GM18526 (cell line): ENCODE data around the gene TTC9.

Experiments used
- POLR2A ChIP-seq: IDR thresholded peaks from 3 replicates; pipeline ENCODE4 v1.6.1; 2011; ENCODE audit not compliant: insufficient read length; ENCODE audit errors: extremely low read depth

Gene TTC9

DNA sequence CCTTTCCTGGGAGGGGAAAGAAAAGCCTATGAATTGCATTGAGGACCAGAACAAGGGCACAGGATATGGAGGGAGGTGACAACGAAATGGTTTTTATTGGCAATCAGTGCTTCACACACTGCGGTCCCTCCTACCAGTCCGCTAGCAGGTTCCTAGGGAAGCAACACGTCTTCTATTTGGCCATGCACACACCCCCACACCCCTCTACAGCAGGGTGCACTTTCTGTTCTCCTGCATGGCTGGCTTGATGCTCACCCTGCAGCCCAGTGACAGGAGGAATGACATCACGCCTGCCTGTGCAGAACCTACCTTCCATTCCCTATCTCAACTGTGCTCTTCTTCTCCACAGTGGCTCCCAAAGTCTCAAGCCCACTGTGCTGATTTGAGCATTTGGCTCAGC is 57.9 kb downstream of the TTC9 start:
- no peak for TF ChIP-seq POLR2A

- no peak for TF ChIP-seq POLR2A
Measured at GRCh38 chr14:70700955-70701585, 59.4 kb downstream of the TTC9 start.

DNA sequence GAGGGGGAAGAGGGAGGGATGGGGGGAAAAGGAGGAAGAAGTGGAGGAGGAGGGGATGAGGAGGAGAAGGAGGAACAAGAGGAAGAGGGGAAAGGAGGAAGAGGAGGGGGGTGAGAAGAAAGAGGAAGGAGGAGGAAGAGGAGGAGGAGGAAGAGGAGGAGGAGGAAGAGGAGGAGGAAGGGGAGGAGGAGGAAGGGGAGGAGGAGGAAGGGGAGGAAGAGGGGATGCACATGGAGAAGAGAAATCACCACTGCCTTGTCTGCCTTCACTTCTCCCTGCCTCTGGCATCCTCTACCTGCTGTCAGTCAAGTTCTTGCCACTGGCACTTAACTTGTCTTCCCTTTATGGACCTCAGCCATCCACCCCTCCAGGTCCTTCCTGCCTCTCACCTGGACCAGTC is 59.9 kb downstream of the TTC9 start:
- no peak for TF ChIP-seq POLR2A

DNA sequence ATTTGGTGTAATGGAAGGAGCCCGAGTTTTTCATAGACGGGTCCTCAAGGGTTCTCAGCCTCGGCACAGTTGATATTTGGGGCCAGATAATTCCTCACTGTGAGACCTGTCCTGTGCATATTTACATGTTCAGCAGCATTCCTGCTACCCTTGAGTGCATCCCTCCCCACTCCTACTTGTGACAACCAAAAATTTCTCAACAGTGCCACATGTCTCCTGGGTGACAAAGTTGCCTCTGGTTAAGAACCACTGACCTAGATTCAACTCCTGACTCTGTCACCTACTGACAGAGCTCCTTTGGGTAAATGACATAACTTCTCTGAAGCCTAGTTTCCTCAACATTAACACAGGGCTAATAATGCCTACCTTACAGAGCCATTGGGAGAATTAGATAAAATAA is 60.4 kb downstream of the TTC9 start:
- no peak for TF ChIP-seq POLR2A

DNA sequence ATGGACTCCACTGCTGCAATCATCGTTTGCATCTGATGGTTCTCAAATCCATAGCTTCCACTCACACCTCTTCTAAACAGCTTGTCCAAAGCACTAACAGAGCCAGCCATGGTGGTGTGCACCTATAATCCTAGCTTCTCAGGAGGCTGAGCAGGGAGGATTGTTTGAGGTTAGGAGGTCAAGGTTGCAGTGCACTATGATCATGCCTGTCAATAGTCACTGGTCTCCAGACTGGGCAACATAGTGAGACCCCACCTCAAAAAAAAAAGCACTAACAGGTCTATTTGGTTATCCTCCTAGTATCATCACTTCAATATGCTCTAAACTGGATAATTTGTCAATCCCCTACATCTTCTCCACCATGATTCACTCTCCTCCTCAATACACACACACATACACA is 63.2 kb downstream of the TTC9 start:
- no peak for TF ChIP-seq POLR2A

DNA sequence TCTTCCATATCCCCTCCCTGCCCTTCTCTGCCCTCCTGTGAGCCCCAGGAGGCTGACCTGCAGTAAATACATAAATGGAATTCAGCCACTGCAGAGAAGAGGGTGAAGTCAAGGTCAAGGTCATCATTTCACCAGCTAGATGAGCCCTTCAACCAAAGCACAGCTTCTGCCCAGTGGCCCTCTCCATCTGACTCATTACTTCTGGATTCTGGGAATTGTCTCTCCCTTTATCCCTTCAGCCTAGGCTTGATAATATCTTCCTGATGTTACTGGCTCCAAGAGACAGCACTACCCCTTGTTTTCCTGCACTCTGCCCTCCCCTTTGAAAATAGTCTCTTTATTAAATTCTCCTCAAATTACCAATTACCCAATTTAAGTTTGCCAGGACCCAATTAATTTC is 64.5 kb downstream of the TTC9 start:
- TF ChIP-seq POLR2A = no peak

DNA sequence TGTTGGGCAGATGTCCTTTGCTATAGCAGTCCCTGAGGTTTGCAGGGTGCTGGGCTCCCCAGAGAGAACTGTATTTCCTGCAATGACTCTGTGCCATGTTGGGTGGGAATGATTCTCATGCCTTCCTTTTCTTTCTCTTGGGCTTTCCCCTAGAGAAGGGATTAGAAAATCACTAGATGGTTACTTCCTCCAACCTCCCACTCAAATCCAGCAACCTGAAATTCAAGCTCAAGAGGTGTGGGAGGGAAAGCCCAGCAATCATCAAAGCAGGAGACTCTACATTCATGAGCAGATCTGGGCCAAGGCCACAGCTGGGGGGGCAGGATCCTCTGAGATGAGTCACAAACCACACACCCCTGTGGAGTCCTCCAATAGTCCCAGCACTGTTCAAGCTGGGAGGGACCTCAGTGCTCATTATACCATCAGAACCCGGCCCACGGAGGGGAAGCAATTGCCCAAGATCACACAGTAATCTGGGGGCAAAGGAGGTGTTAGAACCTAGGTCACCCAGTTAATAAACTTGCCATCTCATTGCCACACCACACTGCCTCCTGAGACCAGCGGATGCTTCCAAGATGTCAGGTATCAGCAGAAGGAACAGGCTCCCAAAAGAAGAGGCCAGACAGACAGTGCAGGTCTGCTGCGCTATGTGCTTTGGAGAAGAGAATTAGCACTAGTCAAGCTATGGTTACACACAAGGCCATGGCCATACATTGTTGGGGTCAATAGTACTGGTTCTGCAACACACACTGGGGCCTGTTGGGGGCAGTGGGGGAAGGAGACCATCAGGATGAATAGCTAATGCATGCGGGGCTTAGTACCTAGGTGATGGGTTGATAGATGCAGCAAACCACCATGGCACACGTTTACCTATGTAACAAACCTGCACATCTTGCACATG is 65.7 kb downstream of the TTC9 start:
- TF ChIP-seq POLR2A = no peak

GRCh38 chr14:70708717-70709570 is 67.2 kb downstream of the TTC9 start:
- TF ChIP-seq POLR2A = no peak

DNA sequence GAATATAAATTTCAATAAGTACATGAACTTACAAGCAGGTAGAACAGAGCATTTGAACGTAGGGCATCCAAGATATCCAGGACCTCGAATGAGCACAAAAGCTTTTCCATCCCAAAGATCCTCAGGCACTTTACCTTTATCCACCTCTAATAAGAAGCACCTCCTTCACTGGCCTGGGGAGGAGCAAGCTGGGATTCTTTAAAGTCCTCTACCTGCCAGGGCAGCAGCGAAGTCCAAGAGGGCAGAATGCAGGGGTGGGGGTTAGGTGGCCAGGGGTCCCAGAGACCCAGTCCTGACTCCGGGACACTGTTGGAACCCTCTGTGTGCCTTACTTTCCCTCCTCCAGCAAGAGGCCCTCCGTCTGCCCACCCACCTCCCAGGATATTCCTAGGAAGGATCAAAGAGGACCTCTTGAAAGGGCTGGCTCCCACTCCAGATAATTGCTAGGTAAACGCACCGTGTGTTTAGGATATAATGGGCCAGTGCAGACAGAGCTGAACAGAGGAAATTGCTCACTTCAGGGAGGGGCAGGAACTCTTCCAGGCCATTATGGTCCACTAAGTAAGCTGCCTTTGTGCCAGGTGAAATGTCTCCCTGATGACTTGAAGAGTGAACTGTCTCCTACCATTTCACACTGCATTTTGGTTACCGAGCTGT is 68.1 kb downstream of the TTC9 start:
- TF ChIP-seq POLR2A = no peak

- no peak for TF ChIP-seq POLR2A
Measured at GRCh38 chr14:70711451-70711850, 69.7 kb downstream of the TTC9 start.

DNA sequence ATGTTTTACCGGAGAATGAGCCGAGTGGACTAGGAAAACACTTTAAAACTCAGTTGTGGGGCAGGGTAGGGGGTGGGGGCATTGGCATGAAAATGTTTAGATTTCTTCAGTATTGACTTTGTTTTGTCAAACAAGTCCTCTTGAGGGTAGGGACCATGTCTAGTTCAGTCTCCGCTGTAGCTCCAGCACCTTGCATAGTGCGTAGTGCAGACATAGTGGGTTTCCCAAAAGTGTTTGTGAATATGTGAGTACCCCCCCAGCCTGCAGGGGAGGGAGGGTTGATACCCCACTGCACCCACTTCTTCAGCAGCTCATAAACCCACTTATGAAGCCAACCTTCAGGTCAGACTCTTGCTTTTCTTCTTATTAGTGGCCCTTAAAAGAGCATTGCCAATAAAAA is 71.4 kb downstream of the TTC9 start:
- no peak for TF ChIP-seq POLR2A

DNA sequence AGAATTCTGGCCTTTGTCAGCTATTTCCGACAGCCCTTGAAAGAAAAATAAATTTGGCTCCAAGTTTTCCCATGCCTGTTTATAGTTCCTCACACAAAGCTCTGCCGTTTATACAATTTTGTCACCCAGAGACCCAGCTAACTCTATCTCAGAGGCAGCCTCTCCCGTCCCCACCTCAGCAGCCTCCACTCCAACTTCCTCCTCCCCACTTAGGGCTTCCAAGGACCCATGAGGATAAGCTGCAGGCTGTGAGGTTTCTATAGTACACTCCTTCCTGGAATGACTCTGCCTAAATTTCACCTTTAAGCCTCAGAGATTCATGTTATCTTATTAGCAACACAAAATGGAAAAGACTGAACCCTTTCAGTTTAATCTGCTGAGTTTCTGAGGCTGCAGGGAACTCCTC is 71.8 kb downstream of the TTC9 start:
- no peak for TF ChIP-seq POLR2A

GRCh38 chr14:70714055-70714550 is 72.4 kb downstream of the TTC9 start:
- no peak for TF ChIP-seq POLR2A

- TF ChIP-seq POLR2A = no peak
Measured at GRCh38 chr14:70716483-70716882, 74.8 kb downstream of the TTC9 start.

DNA sequence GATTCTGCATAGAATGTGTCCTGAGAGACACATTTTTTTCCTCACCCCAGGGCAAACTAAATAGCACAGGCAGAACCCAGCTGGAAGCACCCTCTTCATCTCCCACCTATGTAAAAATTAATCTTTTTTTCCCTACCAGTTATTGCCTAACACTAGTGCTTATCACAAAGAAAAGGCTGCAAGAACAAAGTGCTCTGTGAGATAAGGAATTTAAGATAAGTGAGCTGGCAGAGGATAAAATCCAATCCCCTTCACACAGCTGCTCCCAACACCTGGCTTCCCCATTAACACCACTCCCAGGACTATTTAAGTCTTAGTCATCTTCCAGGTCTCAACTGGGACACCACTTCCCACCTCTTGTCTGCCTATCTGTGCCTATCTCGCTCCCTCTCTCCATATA is 75.2 kb downstream of the TTC9 start:
- TF ChIP-seq POLR2A = no peak

DNA sequence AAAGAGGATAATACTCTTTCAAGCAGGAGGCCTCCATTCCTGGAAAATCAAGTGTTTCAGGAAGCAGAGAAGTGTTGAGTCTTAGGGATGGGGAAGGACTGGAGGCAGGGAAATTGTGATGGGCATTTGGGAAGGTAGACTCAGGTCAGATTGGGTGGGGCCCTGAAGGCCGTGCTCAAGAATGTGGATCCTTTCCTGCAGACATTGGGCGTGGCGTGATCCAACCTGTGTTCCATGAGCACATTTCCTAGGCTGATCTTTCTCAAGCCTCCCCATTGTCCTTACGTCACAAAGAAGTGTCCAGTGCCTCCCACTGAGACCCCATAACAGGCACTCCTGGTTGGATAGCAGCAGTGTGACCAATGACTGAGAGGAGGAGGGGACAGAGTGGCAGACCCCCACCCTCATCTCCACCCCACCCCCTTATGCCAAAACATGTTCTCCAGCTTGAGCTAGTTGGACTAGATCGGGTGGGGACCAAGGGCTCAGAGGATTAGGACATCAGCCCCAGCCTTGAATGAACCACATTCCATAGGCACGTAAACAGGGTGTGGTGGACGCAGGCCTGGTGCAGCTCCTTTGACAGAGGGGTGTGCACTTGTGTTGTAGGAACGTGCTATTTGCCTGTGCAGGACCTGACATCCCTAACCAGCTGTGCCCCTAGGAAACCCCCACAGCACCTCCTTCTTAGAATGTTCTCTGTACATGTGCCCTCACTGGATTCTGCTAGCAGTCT is 76.8 kb downstream of the TTC9 start:
- TF ChIP-seq POLR2A = no peak
